Hepatic stellate cell (primary cell): Measurements from ENCODE around the gene WDR89.
"Not testable (repeated sequence)": the region's sequence is repeated elsewhere in the genome, so short reads cannot be mapped to it uniquely, and the experiment has no call there.

Source experiments
- DNase-seq: peaks from one replicate; pipeline ENCODE4 v3.0.0; 2011; ENCODE audit warnings: low spot score

Gene WDR89

GRCh38 chr14:63641473-63642228, at the start of gene WDR89:
TSS of gene WDR89 (minus strand) at chr14:63641871. CDS start at chr14:63599942, 41,929 bp downstream.
- peak; percentile 94 for DNase-seq

GRCh38 chr14:63689132-63689531, 47.5 kb upstream of the WDR89 start:
- DNase-seq: no peak

- no peak for DNase-seq
These were observed 45.3 kb upstream of the WDR89 start for GRCh38 chr14:63686926-63687325.

- DNase-seq: no peak
These were observed 43.7 kb upstream of the WDR89 start for GRCh38 chr14:63685401-63685800.

GRCh38 chr14:63682727-63683593, 41.3 kb upstream of the WDR89 start:
- no peak for DNase-seq

- no peak for DNase-seq
These were observed 36.9 kb upstream of the WDR89 start for GRCh38 chr14:63678536-63678935.

- peak; percentile 38 for DNase-seq
These were observed 36.3 kb upstream of the WDR89 start for GRCh38 chr14:63677891-63678379.

- DNase-seq: no peak
These were observed 34.9 kb upstream of the WDR89 start for GRCh38 chr14:63676615-63677014.

- DNase-seq: no peak
These were observed 32.3 kb upstream of the WDR89 start for GRCh38 chr14:63673886-63674497.

- no peak for DNase-seq
These were observed 31.6 kb upstream of the WDR89 start for GRCh38 chr14:63673255-63673654.

- DNase-seq: no peak
These were observed 30.9 kb upstream of the WDR89 start for GRCh38 chr14:63672417-63673180.

GRCh38 chr14:63671987-63672386, 30.3 kb upstream of the WDR89 start:
- no peak for DNase-seq

- DNase-seq: no peak
These were observed 29.0 kb upstream of the WDR89 start for GRCh38 chr14:63670692-63671091.

- DNase-seq: no peak
These were observed 24.7 kb upstream of the WDR89 start for GRCh38 chr14:63666335-63666734.

GRCh38 chr14:63663428-63664341, 22.0 kb upstream of the WDR89 start:
- DNase-seq: peak; percentile 13

GRCh38 chr14:63662776-63663175, 21.1 kb upstream of the WDR89 start:
- no peak for DNase-seq

- not testable (repeated sequence) for DNase-seq
These were observed 20.2 kb upstream of the WDR89 start for GRCh38 chr14:63661881-63662280.

- DNase-seq: no peak
These were observed 18.1 kb upstream of the WDR89 start for GRCh38 chr14:63659726-63660125.

GRCh38 chr14:63656194-63656593, 14.5 kb upstream of the WDR89 start:
- no peak for DNase-seq

- no peak for DNase-seq
These were observed 13.3 kb upstream of the WDR89 start for GRCh38 chr14:63654936-63655335.

- peak; percentile 64 for DNase-seq
These were observed 12.7 kb upstream of the WDR89 start for GRCh38 chr14:63654346-63654745.
